Jurkat, Clone E6-1 (cell line): Measurements from ENCODE around the gene KRT16.
"Not testable (repeated sequence)": the region's sequence is repeated elsewhere in the genome, so short reads cannot be mapped to it uniquely, and the experiment has no call there.

Source experiments
- DNase-seq: peaks from one replicate; pipeline ENCODE4 v3.0.0-alpha.2; 2011; ENCODE audit warnings: low read depth, low spot score
- H3K4me3 ChIP-seq: 2 replicates; pipeline ENCODE4 v1.5.1; 2011; ENCODE audit warnings: mild to moderate bottlenecking, low read length, control low read depth, moderate library complexity

The KRT16 gene

DNA sequence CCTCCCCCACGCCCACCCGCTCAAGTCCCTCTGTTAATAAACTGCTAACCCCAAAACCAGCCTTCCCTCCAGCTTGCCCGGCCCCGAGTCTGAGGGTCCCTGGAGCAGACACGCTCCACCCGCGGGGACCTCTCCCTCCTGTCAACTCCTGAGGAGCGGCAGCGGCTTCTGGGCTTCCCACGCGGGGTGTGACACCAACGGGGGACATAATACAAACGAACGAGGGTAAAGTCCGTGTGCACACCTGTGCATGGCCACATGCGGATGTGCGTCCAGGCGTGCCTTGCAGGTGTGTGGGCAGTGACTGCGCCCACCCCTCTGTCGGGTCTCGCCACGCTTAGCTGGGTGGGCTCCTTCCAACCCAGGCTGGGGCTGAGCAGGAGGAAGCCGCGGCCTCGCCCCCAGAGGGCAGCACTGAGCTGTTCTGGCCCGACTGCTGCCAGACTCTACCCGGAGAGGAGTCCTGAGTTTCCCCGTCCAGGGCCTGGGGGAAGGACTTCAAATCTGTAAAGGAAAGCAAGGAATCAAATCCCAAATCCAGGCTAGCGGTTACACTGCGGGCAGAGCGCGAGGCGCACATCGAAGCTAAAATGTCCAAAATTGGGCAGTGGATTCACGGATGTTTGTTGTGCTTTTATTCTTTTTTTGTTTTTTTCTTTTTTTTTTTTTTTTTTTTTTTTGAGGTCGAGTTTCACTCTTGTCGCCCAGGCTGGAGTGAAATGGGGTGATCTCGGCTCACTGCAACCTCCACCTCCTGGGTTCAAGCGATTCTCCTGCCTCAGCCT, 36.0 kb upstream of the KRT16 start:
- peak; percentile 62 for DNase-seq
- H3K4me3 ChIP-seq: peak overlapping the region; percentile 45

GRCh38 chr17:41647940-41648410, 35.4 kb upstream of the KRT16 start:
- H3K4me3 ChIP-seq: peak overlapping the region; percentile 45
- DNase-seq: peak; percentile 53

GRCh38 chr17:41647038-41647813, 34.7 kb upstream of the KRT16 start:
- no peak for DNase-seq
- no peak overlapping the region for H3K4me3 ChIP-seq

DNA sequence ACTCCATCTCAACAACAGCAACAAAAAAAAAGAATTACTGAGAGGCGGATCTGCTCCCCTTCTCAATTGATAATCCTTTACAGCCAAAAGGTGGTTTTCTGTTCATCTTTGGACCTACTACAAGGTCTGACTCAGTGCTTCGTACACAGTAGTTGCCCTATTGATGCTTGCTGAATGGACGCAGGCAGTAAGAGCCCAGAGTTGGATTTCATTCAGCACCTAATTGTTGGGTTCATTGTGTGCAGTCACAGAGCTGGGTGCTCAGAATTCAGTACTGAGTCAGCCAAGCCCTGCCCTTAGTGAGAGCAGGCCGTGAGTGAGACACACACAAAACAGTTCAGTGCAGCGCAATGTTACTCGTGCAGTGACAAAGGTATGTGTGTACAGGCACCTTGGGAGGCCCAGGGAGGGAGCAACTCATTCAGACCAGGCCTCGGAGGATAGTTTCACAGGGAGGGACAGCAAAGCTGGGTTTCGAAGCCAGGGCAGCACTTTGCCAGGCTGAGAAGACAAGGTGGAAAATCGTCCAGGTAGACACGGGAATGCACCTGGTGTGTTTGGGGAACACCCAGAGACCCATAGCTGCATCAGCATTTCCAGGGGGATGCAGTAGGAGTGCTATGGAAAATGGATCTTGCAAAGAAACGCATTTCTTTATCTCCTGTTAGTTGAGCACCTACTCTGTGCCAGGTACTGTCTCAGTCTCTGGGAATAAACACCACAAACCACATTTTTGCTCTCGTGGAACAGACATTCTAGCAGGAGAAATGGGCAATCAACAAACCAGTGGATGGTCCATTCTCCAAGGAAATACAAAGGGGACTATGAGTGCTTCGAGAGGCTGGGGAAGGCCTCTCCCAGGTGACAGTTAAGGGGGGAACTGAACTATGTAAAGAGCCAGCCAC, 29.9 kb upstream of the KRT16 start:
- H3K4me3 ChIP-seq: no peak overlapping the region
- no peak for DNase-seq

GRCh38 chr17:41640596-41640995, 28.0 kb upstream of the KRT16 start:
- not testable (repeated sequence) for DNase-seq

DNA sequence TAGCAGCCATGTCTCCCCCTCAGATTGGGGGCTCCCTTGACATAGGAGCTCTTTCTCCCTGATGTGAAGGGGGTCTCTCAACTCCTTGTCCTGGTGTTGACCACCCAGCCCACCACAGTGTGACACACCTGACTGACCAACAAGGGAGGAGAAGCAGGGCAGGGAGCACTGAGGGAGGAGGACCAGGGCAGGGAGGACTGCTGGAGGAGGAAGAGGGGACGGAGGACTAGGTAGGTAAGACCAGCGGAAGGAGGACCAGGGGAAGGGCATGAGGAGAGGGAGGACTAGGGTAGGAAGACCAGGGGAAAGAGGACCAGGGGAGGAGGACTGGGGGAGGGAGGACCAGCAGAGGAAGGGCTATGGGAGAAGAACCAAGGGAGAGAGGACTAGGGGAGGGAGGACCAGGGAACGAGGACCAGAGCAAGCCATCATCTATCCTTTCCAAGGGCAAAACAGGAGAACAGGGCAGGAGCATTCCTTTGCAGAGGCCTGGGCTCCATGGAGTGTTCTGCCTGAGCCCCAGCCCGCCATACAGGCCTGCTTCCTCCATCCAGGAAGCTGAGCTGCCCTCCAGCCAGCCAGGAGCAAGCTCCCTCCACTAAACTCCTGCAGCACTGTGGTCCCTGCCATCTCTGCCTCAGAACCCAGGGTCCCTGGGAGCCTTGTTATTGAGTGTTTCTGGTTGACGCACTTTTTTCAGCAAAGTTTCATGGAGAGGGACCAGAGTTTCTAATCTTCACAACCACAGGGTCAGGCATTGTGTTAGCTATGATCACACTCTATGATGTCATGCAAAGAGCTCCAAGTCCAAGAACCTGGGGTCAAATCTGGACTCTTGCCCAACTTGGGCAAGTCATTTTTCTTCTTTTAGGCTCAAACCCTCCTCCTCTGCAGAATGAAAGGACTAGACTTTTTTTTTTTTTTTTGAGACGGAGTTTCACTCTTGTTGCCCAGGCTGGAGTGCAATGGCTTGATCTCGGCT, 27.2 kb upstream of the KRT16 start:
- no peak for DNase-seq
- no peak overlapping the region for H3K4me3 ChIP-seq

More at GRCh38 chr17:41640596-41640995, 28.0 kb upstream of the KRT16 start:
- not testable (repeated sequence) for H3K4me3 ChIP-seq

GRCh38 chr17:41638941-41639340, 26.4 kb upstream of the KRT16 start:
- no peak for DNase-seq
- no peak overlapping the region for H3K4me3 ChIP-seq

DNA sequence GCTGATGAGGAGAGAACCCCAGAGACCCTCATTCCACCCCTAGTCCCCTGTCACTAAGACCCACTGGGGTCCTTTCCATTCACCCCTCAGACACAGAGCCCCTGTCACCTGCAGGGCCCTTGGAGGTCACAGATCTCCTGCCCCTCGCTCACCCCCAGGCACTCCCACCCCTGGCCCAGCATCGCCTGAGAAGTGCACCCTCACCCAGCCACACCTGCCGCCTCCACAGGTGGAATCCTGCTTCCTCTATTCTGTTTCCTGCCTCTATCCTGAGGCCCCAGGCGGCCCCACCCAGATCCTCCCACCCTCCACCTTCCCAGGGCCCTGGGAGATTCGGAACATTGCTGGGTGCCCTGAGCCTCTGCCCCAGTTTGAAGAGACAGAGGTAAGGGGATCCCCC, 25.6 kb upstream of the KRT16 start:
- no peak overlapping the region for H3K4me3 ChIP-seq
- no peak for DNase-seq

DNA sequence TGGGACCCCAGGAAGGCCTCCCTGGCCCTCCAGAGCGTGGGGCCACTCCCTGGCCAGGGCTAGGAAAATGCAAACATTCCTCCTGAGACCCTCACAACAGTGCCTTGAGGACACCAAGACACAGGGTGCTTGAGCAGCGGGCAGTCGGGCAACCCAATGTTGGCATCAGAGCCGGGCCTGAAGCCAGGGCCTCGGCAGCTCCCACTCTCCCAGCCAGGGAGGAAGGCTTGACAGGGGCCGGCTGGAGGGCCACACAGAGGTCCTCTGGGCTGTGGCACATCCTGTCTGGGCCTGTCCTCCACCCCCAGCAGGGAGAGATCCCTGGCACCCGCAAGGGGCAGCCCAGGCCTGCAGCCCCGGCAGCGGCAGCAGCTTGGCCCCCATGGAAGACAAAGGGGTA, 24.1 kb upstream of the KRT16 start:
- no peak for DNase-seq
- H3K4me3 ChIP-seq: no peak overlapping the region

GRCh38 chr17:41635121-41636097, 22.8 kb upstream of the KRT16 start:
- no peak for DNase-seq
- no peak overlapping the region for H3K4me3 ChIP-seq

GRCh38 chr17:41634639-41635038, 22.1 kb upstream of the KRT16 start:
- H3K4me3 ChIP-seq: no peak overlapping the region
- no peak for DNase-seq

- no peak for DNase-seq
- H3K4me3 ChIP-seq: no peak overlapping the region
These were observed 21.1 kb upstream of the KRT16 start for GRCh38 chr17:41633556-41634199.

GRCh38 chr17:41632482-41633105, 20.0 kb upstream of the KRT16 start:
- no peak for DNase-seq
- no peak overlapping the region for H3K4me3 ChIP-seq

- no peak overlapping the region for H3K4me3 ChIP-seq
- DNase-seq: no peak
These were observed 19.3 kb upstream of the KRT16 start for GRCh38 chr17:41631898-41632285.

DNA sequence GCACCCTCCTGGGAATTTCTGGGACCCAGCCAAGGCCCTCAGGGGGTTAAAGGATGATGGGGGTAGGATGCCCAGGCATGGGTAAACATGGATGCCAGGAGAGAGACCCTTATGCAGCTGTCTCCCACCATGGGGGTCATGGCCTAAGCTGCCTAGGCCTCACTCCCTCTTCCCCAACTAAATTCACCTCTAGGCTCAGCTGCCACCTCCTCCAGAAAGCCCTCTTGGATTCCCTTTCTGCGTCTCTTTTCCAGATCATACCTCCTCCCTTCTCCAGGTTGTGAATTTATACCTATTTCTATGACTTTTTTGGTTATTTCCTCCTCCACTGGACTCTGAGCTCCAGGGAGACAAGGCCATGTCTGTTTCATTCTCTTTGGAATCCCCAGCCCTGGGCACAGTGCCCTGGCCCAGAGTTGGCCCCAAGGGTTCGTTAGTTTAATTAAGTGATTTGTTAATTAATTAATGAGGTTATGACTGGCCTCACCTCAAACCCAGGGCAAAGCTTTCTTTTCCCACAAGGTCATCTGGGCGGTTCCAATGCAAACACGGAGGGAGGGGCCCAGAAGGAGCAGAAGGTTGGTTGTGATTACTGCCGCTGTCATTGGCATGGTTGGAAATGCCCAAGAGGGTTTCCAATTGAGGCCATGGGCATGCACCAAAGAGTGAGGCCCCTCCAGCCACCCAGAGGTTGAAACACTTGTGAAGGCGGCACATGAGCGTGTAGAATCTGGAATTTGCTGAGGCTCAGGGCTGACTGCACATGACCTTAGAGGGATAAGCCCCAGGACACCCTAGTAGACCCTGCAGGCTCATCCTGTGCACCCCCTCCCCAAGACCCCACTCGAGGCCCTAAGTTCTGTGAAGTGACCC, 18.7 kb upstream of the KRT16 start:
- H3K4me3 ChIP-seq: no peak overlapping the region
- DNase-seq: no peak
